Upper lobe of left lung (tissue), 4 donors: Measurements from ENCODE around the gene TCEAL3.

ENCODE experiments used
- CTCF ChIP-seq, 6 experiments: fragments of 450-650 bp in 4 of 6; fragments of 200-600 bp in 2 of 6; sonication (generic) in 2 of 6; IDR thresholded peaks; one replicate each; pipeline ENCODE4 v1.5.1; 2016 to 2019; ENCODE audit warnings: antibody characterized with exemption in 6 of 6
- EP300 ChIP-seq, 4 donors: sonication (generic); formaldehyde crosslinking; IDR thresholded peaks; one replicate each; pipeline ENCODE4 v1.5.1; 2017; ENCODE audit warnings: antibody characterized with exemption in 4 of 4, control low read depth in 2 of 4
- POLR2A ChIP-seq, 4 donors: fragments of 450-650 bp; IDR thresholded peaks; one replicate each; pipeline ENCODE4 v1.5.1; 2016 to 2017; ENCODE audit warnings: antibody characterized with exemption in 4 of 4, mild to moderate bottlenecking in 2 of 4
- POLR2AphosphoS5 ChIP-seq, 2 donors: sonication (generic); formaldehyde crosslinking; IDR thresholded peaks; one replicate each; pipeline ENCODE4 v1.5.1; 2017; ENCODE audit warnings: antibody characterized with exemption in 2 of 2

GRCh38 chrX:103656617-103657016 lies 48.9 kb downstream of the TCEAL3 start:
- no peak for TF ChIP-seq POLR2A (IDR thresholded peaks at IDR 0.05)
- TF ChIP-seq CTCF (IDR thresholded peaks at IDR 0.05), result no peak
- no peak for TF ChIP-seq POLR2AphosphoS5 (IDR thresholded peaks at IDR 0.05)
- no peak for TF ChIP-seq EP300 (IDR thresholded peaks at IDR 0.05)
